ENCODE results near the gene CDH13.

Gene CDH13

DNA sequence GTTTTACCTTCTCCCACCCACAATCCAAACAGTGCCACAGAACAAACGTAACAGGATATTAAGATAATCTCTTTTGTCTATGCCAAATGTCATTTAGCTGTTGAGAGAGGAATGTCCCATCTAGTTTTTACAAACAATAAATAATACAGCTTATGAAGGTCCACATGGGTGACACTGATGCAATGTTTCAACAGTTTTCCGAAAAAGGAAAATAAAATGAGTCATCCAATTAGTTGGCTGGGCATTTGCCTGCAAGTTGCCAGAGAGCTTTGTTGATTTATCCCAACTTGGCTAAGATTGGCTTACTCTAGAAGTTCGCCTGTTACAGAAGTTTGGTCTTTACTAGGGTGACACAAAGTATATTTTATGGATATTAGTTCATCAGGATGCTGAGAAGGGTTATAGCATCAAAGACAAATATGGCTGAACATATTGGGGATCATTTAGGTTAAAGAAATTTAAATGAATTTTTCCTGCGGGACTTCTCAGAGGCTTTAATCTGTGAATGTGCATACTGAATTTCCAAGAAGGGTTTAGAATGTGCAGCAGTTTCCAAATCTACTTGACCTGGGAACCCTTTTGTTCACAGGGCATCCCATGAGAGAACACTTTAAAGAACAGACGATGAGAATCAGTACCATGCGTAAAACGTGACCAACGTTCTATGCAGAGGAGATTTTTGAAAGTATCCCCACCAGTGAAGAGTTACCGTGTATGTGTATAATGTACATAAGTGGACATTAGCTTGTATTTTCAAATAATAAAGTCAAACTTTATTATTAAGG is 73.1 kb downstream of the CDH13 start:
- no peak for DNase-seq

GRCh38 chr16:82700541-82701235 is 73.9 kb downstream of the CDH13 start:
- no peak for DNase-seq

- no peak for DNase-seq
Measured at GRCh38 chr16:82701442-82701955, 74.7 kb downstream of the CDH13 start.

- no peak for DNase-seq
Measured at GRCh38 chr16:82703161-82703560, 76.4 kb downstream of the CDH13 start.

- DNase-seq = no peak
Measured at GRCh38 chr16:82703871-82704768, 77.4 kb downstream of the CDH13 start.

DNA sequence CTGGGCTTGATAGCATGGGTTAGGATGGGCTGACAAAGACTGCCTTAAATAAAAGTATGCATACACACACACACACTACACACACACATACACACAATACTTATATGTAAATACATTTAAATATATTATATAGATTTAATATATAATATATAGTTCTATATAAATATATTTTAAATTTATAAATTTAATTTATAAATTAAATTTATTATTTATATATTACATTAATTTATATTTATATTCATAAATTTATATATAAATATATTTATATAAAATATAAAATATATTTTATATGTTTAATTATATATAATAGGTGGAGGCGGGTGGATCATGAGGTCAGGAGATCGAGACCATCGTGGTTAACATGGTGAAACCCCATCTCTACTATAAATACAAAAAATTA is 83.2 kb downstream of the CDH13 start:
- no peak for DNase-seq

DNA sequence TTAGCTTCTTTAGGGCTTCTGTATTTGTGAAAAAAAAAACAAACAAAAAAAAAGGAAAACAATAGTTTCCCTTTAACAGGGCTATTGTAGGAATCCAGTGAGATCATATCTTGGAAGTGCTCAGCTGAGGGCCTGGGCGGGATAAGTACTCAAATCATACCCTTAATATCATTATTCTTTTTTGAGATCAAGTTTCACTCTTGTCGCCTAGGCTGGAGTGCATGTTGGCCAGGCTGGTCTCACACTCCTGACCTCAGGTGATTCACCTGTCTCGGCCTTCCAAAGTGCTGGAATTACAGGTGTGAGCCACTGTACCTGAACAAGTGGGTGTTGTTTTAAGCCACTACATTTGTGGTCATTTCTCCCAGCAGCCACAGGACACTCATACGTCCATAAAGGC is 87.0 kb downstream of the CDH13 start:
- no peak for DNase-seq

DNA sequence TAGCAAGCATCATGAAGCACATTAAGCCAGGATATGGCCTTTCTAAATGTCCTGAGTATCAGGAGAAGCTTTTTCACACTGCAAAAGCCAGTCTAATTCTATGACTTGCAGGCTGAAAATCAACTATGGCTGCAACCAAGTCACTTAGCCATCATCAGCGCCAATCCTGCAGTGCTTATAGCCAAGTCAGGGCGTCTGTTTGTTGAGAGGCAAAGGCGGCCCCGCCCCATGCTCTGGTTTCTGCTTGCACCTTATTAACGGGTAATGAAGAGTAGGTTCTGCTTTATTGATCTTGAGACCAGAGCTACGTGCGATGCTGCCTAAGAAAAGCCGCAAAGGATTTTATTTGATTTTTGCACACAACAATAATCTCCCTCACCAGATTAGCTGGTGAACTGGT is 88.4 kb downstream of the CDH13 start:
- no peak for DNase-seq

DNA sequence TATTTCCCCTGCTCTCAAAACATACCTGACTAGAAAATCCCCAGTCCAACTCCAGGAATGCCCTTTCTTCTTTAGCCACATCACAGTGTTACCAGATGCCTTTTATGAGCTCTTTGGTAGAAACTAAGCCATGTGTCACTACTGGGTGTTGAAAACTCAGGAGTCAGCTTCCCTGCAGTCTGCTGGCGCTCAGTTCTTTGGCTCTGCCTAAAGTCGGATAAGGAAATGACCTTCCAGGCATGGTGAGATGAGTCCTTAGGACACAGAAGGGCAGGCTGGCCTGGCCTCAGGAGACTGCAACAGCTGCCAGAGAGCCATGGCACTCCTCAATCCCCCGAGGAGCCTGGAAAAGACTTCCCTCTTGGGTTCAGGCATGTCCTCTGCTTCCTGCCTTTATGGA is 89.1 kb downstream of the CDH13 start:
- DNase-seq = no peak

DNA sequence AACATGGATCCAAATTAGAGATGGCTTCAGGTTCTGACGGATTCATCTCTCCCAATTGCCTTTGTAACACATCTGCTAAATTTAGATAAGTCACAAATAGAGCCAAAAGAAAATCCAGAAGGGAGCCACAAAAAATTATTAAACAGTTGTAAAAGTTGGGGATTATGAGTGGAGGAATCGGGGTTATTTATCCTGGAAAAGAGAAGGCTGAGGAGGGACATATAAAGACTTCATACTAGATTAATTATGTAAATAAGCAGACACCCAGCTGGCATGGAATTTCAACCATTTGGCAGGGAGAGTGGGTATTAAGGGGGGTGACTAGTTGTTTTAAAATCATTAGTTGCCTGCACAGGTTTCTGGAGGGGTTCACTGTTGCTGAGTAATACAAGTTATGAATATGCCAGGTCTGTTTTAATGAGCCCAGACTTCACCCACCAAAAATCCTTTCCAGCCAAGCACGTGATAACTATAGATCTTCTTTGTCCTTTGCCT is 89.6 kb downstream of the CDH13 start:
- no peak for DNase-seq

DNA sequence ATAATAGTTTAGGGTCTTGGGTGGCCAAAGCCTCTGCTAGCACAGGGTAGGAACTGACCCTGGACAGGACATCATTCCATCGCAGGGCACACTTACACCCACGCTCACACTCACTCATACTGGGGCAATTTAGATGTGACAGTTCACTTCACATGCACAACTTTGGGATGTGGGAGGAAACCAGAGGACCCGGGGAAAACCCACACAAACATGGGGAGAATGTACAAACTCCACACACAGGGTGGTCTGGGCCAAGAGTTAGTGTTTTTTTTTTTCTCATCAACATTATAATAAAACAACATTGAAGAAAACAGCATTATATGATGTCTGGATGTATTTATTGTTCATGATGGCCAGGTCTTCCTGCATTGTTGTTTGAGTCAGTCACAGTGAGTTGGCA is 93.6 kb downstream of the CDH13 start:
- DNase-seq = no peak

DNA sequence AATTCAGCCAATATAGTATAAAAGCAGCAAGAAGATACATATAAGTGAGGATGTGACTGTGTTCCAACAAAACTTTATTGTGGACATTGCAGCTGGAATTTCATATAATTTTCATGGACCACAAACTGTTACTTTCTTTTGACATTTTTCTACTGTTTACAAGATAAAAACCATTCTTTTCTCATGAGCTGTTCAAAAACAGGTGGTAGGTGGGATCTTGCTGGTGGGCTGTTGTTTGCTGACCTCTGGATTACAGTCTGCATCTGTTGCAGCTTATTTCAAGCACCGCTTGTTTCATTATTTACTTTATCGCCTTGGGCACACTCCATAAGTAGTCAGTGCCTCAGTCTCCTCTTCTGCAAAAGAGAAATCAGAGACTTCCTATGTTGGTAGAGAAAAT is 99.5 kb downstream of the CDH13 start:
- DNase-seq = no peak

DNA sequence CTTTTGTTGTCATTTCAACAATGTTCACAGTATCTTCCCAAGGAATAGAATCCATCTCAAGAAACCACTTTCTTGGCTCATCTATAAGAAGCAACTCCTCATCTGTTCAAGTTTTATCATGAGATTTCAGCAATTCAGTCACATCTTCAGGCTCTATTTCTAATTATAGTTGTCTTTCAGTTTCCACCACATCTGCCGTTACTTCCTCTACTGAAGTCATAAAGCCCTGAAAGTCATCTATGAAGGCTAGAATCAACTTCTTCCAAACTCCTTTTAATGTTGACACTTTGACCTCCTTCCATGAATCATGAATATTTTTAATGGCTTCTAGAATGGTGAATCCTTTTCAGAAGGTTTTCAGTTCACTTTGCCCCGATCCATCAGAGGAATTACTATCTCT is 102.1 kb downstream of the CDH13 start:
- no peak for DNase-seq

DNA sequence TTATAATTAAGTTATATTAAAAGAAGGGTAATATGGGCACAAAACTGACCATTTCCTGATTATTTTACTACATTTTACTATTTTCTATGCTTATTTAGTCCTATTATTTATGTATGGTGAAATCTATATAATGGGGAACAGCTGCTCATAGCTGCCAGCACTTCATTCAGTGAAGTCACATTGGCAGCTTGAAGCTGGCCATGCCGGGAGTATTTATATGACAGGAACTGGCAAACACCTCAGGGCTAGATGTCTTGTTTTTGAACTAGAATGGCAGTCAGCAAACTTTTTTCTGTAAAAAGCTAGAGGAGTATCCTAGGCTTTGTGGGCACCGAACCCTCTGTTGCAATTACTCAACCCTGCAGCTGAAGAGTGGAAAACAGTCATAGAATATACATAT is 104.1 kb downstream of the CDH13 start:
- DNase-seq = no peak

GRCh38 chr16:82732461-82732860 is 105.7 kb downstream of the CDH13 start:
- DNase-seq = no peak

GRCh38 chr16:82735186-82735585 is 108.4 kb downstream of the CDH13 start:
- no peak for DNase-seq

DNA sequence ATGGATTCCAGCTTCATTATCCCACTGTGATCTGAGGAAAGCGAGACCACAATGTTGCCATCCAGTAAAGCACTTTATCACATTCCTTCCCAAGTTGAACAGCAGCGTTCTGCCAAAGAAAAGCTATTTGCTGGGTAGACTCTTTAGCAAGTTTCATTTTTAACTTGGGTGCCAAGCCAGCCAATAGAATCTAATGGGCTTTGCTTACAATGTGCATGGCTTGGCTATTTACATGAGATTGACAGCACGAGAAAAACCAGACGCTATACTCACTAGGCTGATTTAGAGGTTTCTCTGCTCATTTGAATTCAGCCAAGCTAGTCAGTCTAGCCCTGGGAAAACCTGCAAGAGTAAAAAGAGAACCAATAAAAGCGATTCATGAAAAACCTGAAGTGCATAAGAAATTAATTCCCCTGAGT is 108.9 kb downstream of the CDH13 start:
- no peak for DNase-seq

- no peak for DNase-seq
Measured at GRCh38 chr16:82736224-82736623, 109.5 kb downstream of the CDH13 start.

- DNase-seq = no peak
Measured at GRCh38 chr16:82738699-82739098, 111.9 kb downstream of the CDH13 start.

DNA sequence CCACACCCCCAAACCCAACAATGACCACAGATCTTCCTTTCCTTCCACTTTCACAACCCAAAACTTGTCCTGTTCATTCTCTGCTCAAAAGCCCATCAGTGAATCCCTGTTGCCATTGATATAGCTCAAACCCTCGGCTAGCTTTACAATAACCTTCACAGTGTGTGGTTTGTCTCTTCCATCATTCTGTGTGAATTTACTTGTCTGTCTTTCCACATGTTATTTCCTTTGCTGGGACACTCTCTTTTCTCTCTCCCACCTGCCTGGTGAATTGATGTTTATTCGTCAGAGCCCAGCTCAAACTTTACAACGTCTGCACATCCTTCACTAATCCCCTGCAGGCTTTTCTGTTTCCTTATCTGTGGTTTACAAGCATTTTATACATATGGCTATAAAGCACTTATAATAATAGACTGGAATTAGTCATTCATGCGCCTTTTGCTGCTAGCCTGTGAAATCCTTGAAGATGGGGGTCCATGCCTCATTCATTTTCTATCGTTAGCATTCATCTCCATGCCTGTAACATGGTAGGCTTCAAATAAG is 114.4 kb downstream of the CDH13 start:
- no peak for DNase-seq

DNA sequence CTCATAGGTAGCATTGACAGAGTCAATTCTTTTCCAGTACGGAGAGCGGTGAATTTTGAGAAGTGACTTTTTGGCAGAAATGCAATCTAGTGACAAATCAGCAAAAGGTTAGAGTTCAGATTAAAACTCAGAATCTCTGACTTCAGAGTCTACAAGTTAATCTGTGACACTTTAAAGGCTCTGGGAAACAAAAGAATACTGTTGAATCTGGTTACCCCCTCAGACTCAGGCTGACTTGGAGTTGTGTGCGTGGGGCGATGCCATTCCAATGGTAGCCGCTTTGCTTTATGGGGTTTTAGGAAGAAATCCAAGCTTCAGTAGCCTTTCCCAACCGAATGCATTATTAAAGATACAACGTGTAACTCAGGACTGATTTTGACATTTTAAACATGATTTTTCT is 118.2 kb downstream of the CDH13 start:
- DNase-seq = no peak

DNA sequence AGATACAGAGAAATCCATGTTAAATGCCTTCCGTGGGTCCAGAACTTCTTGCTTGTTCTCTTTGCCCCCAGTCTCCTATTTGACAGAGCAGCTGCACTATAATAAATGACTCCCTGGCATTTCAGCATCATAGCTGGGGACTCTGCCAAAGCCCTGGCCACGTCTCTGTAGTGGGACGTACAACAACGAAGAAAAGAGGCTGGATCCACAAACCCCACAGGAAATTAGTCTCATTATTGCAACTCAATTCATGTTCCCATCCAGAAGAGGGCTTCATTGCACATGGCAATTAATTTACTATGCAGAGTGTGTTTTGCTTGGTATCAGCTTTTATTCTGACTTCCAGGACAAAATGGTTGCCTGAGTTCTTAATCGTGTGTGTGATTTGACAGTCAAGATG is 121.3 kb downstream of the CDH13 start:
- no peak for DNase-seq

DNA sequence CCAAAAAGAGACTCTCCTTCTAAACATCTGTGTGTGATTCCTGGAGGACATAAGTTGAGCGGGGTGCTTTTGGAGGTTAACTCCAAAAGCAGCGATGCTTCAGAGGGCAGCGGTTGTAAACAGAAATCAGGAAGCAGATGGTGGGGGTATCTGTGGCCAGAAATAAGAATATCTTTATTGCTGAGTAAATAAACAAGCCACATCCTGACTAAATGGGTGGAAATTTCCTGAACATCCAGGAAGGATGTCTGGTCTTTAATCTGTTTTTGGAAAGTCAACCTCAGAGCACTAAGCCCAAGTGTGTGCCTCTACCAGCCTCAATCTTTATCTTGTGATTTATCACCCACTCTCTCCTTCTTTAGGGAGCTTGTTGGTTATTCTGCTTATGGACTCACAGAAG is 123.3 kb downstream of the CDH13 start:
- DNase-seq = no peak
